Epithelial cell of proximal tubule (primary cell): ENCODE results near the gene TMSB4X. TPM values are rescaled to one million over a fixed set of nuclear protein-coding genes. Genes with fewer than 3 reads are reported as not detected.
"Not testable (repeated sequence)": the region's sequence is repeated elsewhere in the genome, so short reads cannot be mapped to it uniquely, and the experiment has no call there.

Experiments used
- DNase-seq: peaks from one replicate; pipeline ENCODE4 v3.0.0-alpha.2; 2011; ENCODE audit warnings: low read depth
- H3K4me3 ChIP-seq: 2 replicates; pipeline ENCODE4 v1.5.1; 2011; ENCODE audit warnings: low read depth, mild to moderate bottlenecking, low read length
- CTCF ChIP-seq: conservative IDR thresholded peaks from 2 replicates; pipeline ENCODE4 v1.5.1; 2012; ENCODE audit warnings: low read depth, mild to moderate bottlenecking, low read length
- total RNA-seq: library from RNA; depleted of rRNA; stranded (reverse); fragments of >200 nt; gene quantifications from 2 replicates; pipeline ENCODE4 v1.2.3, GENCODE V29; 2015

TMSB4X gene
- total RNA-seq, 1 donor from 2014 or later = 5,862 TPM

GRCh38 chrX:13014111-13015096 is 39.5 kb downstream of the TMSB4X start:
- DNase-seq = no peak
- no peak for TF ChIP-seq CTCF
- H3K4me3 ChIP-seq = no peak overlapping the region

DNA sequence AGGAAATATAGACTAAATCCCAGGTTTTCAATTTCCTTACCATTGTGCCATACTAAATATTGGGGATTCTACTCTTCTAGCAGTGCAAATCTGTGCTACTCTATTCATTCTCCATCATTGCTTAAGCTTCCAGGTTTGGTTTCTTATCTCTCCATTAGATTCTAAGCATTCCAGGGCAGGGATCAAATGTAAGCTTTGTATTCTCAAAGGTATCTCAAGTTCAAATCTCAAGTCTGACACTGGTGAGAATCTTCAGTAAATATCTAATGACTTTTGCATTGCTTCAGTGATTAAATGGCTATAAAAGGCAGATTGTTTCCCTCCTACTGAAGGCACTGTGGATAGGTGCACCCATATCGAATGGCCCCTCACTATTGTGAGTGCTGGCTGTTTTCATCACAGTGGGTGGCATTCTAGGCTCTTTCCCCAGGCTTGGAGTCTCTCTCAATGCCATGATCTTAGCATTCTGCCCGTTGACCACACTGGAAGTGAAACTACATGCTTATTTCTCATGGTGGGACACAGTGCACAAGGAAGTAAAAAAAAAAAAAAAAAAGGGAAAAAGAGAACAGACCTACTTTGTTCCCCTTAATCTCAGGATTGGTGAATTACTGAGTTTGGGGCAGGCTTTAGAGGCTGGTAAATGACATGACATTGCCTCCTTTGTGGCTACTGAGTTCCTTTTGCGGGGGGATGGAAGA is 40.8 kb downstream of the TMSB4X start:
- TF ChIP-seq CTCF = no peak

GRCh38 chrX:13016731-13017130 is 41.8 kb downstream of the TMSB4X start:
- H3K4me3 ChIP-seq, DNase-seq: not testable (repeated sequence)

More for the DNA sequence above, 40.8 kb downstream of the TMSB4X start:
- no peak for DNase-seq
- H3K4me3 ChIP-seq = no peak overlapping the region

DNA sequence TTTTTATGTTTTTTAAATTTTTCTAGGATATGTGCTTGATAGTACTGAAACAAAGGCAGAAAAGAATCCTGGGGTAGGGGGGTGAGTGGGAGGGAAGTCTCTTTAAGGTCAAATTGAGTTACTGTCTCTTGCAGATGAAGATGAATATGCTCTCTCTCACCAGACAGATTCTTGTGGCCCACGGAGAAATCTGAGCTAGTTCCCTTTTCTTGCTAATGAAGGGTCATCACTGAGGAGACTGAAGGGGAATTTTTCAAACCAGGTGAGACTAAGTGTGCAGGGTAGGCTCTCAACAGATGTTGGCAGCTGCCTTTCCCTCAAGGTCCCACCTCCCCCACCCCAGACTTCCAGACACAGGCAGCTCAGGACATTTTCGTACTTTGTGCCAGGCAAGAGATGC is 48.0 kb downstream of the TMSB4X start:
- no peak for DNase-seq
- no peak for TF ChIP-seq CTCF
- no peak overlapping the region for H3K4me3 ChIP-seq

DNA sequence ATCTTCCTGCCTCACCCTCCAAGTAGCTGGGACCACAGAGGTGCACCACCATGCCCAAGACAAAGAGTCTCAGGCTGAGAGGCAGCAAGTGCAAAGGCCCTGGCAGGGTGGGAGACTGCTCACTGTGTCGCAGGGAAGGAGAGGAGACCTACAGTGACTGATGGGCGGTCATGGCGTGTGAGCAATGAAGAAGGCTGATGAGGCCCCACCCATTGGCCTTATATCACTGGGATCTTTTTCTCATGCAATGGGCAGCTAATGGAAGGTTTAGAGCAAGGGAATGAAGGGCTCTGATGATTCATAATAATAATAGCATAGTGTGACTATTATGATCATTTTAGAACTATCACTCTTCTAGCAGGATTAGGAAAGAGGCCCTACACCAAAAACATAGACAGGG is 48.7 kb downstream of the TMSB4X start:
- TF ChIP-seq CTCF = no peak
- no peak for DNase-seq
- H3K4me3 ChIP-seq = no peak overlapping the region

DNA sequence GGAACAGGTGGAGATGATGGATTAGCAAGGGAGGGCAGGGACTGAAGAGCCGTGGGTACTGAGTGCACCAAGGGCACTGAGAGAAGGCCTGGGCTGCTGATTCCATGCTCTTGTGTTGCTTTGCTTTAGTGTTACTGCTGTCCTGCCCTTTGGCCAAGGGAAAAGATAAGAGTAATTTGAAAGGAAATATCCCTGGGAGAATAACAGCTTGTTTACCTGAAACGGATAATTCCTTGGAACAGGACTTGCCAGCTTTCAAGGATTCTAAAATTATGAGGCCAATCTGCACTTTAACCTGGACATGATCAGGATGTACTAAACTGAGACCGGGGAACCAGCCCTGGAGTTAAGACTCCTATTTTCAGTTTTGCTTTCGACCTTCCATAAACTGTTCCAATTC is 49.1 kb downstream of the TMSB4X start:
- H3K4me3 ChIP-seq = no peak overlapping the region
- TF ChIP-seq CTCF = no peak
- DNase-seq = no peak

DNA sequence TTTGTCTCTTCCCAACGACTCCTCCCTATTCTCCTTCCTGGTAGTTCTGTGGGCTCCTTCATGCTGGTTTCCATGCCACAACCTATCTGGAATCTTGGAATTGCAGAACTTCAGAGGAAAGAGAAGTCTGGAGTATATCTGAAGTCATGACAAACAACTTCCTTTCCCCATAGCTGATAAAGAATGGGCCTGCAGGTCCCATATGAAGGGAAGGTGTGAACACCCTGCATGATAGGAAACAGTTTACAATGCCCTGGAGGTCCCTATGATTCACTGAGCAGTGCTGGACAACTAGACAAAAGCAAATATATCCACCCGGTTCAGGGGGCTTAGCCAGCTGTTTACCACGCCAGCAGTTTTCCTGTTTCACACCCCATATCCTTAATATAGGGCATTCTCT is 50.1 kb downstream of the TMSB4X start:
- no peak for TF ChIP-seq CTCF
- no peak for DNase-seq
- H3K4me3 ChIP-seq = no peak overlapping the region

Other genes with a start within 250 kb of the TMSB4X start
- gene PRPS2, start 183.7 kb upstream of the TMSB4X start, total RNA-seq = 54.0 and 73.8 TPM in 2 replicates
- gene TLR7, start 108.0 kb upstream of the TMSB4X start, total RNA-seq = not detected in 2 replicates
- gene TLR8, start 68.5 kb upstream of the TMSB4X start, total RNA-seq = not detected in 2 replicates
- gene FAM9C, start 69.5 kb downstream of the TMSB4X start, total RNA-seq = not detected in 2 replicates